ENCODE data around the gene SETD1B.

The SETD1B gene

GRCh38 chr12:121810234-121810817 is 6.5 kb downstream of the SETD1B start:
- no peak for DNase-seq

DNA sequence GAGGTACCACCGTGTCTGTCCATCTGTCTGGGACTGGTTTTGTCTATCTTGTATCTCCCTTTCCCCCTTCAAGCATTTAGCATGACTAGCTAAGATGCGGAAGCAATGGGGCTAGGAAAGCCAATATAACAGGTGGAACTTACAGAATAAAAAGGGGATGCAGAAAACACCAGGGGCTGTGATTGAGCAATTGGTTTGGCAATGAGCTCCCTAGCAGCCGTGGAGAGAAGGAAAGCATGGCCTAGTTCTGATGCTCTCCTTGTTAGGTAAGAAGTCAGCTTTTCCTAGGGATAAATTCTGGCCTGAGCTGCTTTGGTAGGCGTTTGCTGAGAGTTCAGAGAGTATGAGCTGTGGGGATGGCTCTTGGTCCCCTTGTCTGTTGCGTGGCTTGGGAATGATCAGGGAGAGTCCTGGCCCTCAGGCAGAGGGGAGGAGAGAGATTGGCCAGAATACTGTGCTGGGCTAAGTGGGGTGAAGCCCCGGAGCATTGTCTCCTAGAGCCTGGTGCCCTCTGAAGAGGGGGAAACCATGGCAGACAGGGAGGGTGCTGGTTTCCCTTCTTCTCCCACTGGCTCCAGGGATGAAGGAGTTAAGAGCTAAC is 7.1 kb downstream of the SETD1B start:
- no peak for DNase-seq

DNA sequence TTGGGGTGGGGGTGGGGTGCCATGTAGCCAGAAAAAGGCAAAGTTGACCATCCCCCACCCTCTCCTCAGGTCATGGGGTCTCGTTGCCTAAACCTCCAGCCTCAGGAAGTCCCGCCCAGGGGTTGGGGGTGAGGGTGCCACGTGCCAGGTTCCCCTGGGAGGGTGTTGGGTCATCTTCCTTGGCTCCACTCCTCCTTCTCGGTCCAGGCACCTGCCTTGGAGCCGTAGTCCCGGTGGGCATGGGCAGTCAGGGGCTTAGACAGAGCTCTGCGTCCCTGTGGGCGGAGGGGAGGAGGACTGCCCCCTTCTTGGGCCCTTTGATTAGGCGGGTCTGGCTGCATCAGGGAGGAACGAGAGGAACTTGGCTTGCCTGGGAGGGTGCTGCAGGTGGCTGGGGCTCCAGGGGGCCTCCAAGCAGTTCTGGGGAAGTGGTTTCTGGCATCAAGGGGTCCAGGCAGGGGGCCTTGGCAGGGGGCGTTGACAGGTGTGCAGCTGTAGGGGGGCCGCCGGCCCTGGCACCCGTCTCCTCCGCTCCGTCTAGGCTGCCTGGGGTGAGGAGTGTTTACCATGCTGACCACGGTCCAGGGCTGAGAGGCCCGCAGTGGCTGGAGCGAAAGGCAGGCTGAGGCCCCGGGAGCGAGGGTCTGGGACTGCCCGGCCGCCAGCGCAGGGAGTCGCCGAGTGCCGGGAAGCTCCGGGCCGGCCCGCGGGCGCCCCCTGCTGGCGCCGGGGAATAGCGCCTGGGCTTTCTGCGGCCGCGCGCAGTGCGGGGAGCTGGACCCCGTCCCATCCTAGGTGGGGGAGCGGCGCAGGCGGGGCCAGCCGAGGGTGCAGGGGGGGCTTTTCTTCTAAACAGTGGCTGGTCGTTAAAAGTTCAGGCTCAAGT is 7.9 kb downstream of the SETD1B start:
- DNase-seq = peak; percentile 80

- peak; percentile 65 for DNase-seq
These were observed 8.6 kb downstream of the SETD1B start for GRCh38 chr12:121812320-121812871.

DNA sequence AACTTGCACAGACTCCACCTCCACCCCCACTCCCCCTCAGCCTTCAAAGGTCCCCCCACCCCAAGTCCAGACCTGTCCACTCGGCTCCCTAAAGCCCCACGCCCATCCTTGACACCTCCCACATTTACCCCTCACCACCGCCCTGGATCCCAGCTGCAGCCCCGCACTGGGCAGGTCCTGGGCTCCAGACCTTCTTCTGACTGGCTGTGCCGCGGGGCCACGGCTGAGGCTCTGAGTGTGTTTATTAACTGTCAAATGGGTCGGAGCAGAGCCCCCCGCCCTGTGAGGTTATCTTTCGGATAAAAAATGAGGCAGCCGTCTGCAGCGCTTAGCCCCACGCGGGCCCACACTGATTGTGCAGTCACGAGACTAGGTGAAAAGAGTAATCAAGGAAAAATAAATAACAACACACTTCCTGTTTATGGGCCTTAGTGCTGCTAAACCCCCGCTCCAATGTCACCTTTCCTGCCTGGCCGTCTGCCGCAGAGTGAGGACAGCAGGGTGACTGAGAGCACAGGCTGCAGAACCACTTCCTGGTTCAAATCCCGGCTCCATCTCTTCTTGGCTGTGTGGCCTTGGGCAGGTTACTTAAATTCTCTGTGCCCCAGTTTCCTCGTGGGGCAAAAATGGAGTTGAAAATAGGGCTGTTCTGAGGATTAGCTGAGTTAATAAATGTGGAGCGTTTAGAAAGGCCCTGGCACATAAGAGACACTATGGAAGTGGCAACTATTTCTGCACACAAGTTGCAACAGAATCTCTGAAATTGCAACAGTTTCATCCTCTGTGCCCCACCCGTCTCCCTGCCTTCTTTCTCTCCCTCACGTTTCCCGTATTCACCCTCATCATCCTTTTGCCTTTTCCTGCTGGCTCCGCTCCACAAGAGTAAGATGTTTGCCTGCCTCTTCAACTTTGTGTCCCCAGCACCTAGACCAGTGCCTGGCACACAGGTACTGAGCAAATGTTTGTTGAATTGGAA is 9.4 kb downstream of the SETD1B start:
- peak; percentile 45 for DNase-seq

DNA sequence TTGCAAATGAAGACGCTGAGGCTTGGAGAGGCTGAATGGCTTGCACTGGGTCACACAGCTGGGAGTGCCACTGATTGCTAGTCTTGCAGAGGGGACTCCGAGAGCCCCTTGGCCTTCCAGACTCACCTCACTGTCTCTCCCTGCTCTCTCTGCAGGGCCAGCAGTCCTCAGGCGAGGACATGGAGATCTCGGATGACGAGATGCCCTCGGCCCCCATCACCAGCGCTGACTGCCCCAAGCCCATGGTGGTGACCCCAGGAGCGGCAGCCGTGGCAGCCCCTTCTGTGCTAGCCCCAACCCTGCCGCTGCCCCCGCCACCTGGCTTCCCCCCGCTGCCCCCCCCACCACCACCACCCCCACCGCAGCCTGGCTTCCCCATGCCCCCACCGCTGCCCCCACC is 10.1 kb downstream of the SETD1B start:
- DNase-seq = no peak

DNA sequence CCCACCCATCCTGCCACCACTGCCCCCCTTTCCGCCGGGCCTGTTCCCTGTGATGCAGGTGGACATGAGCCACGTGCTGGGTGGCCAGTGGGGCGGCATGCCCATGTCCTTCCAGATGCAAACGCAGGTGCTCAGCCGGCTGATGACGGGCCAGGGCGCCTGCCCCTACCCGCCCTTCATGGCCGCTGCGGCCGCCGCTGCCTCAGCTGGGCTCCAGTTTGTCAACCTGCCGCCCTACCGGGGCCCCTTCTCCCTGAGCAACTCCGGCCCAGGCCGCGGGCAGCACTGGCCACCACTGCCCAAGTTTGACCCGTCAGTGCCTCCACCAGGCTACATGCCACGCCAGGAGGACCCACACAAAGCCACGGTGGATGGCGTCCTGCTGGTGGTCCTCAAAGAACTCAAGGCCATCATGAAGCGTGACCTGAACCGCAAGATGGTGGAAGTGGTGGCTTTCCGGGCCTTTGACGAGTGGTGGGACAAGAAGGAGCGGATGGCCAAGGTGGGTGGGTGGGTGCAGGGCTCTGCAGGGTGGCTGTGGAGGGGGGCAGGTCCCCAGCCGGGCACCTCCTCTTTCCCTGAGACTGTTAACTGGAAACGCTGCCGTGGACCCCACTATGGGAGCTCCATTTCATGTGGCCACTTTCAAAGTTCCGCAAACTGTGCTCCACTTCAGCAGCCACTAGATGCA is 10.8 kb downstream of the SETD1B start:
- no peak for DNase-seq

DNA sequence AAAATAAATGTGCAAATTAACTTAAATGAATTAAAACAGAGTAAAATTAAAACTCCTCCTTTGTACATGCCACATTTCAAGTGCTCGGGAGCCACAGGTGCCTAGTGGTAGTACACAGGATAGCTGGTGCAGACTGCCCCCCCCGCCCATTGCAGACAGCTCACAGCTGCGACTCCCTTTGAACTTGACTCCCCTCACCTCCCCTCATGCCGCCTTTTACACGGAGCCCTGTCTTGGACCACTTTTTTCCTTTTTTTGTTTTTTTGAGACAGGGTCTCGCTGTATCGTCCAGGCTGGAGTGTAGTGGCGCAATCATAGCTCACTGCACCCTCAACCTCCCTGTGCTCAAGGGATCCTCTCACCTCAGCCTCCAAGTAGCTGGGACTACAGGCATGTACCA is 11.5 kb downstream of the SETD1B start:
- DNase-seq = no peak

- no peak for DNase-seq
These were observed 13.3 kb downstream of the SETD1B start for GRCh38 chr12:121816925-121817647.

DNA sequence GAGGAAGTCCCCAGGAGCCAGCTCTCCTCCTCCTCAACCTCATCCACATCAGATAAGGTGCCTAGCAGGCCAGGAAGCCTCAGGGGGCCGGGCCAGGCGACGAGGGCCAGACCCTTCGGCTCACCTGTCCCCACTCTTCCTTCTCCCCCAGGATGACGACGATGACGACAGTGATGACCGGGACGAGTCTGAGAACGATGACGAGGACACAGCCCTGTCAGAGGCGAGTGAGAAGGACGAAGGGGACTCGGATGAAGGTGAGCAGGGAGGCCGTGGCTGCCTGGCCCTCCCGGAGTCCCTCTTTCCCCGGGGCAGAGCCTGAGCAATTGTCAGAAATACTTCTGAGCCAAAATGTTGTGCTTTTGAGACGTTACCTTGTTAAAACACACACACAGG is 13.8 kb downstream of the SETD1B start:
- DNase-seq = no peak

DNA sequence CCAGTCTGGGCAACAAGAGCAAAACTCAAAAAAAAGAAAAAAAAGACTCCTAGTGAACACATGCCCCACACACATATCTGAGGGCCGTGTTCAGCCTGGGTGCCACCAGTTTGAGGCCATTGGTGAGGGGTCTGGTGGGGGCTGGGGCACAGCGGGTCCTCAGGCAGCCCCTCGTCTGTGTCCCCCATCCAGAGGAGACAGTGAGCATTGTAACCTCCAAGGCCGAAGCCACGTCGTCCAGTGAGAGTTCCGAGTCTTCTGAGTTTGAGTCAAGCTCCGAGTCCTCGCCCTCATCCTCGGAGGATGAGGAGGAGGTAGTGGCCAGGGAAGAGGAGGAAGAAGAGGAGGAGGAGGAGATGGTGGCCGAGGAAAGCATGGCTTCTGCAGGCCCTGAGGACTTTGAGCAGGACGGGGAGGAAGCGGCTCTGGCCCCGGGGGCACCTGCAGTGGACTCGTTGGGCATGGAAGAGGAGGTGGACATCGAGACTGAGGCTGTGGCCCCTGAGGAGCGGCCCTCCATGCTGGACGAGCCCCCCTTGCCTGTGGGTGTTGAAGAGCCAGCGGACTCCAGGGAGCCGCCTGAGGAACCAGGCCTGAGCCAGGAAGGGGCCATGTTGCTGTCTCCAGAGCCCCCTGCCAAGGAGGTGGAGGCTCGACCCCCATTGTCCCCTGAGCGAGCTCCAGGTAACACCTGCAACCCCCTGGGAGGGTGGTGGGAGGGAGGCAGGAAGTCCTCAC is 15.6 kb downstream of the SETD1B start:
- DNase-seq = no peak

DNA sequence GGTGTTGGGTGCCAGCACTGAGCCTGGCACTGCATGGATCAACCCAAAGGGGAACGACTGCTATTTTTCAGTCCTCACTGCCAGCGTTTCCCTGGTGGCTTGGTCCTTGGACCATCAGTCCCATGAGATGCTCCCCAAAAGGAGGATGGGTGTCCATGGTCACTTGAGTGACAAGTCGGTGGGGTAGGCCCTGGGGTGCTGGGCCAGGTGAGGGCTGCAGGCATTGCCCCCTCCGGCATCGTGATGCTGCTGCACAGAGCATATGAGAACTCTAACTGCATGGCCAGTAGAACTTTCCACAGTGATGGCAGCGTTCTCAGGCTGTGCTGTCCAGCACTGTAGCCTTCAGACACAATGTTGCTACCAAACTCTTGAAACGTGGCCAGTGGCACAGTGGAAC is 16.2 kb downstream of the SETD1B start:
- DNase-seq = no peak

DNA sequence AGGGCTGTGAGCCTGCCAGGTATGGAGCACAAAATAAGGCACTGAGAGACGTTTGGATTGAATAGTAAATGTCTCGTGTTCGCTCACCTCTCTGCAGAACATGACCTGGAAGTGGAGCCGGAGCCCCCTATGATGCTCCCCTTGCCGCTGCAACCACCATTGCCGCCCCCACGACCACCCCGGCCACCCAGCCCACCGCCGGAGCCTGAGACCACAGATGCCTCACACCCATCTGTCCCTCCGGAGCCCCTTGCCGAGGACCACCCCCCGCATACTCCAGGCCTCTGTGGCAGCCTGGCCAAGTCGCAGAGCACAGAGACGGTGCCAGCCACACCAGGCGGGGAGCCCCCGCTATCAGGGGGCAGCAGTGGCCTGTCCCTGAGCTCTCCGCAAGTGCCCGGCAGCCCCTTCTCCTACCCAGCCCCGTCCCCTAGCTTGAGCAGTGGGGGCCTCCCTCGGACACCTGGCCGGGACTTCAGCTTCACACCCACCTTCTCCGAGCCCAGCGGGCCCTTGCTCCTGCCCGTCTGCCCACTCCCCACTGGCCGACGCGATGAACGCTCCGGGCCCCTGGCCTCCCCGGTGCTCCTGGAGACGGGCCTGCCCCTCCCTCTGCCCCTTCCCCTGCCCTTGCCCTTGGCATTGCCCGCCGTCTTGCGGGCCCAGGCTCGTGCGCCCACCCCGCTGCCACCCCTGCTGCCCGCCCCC is 18.7 kb downstream of the SETD1B start:
- DNase-seq = no peak

DNA sequence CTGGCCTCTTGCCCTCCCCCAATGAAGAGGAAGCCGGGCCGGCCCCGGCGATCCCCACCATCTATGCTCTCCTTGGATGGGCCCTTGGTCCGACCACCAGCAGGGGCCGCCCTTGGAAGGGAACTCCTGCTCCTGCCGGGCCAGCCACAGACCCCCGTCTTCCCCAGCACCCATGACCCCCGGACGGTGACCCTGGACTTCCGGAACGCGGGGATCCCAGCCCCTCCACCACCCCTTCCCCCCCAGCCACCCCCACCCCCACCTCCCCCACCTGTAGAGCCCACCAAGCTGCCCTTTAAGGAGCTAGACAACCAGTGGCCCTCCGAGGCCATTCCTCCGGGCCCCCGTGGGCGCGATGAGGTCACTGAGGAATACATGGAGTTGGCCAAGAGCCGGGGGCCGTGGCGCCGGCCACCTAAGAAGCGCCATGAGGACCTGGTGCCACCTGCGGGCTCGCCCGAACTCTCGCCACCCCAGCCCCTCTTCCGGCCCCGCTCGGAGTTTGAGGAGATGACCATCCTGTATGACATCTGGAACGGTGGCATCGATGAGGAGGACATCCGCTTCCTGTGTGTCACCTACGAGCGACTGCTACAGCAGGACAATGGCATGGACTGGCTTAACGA is 19.4 kb downstream of the SETD1B start:
- no peak for DNase-seq

DNA sequence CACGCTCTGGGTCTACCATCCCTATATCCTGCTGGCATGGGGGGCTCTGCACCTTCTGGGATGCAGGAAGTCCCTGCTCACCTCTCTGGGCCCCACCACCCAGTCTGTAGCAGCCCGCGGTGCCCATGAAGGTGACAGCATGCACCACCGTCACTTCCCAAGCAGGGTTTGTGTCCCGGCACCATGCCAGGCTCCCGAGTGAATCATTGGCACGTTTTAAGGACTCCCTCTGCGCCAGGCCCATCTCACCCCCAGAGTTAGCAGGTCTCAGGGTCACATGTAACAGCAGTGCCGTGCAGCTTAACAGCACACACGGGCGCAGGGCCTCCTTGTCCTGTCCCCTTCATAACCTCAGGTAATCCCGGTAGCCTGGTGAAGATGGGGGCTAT is 19.9 kb downstream of the SETD1B start:
- DNase-seq = no peak

- no peak for DNase-seq
These were observed 21.3 kb downstream of the SETD1B start for GRCh38 chr12:121825041-121825523.

GRCh38 chr12:121826318-121827150 is 22.7 kb downstream of the SETD1B start:
- no peak for DNase-seq

Measured in suppressor macrophage treated with lipopolysaccharide for 4 hours (primary cell).